AG09319 (cell line): ENCODE measurements around the gene TBC1D16.

Experiments used
- DNase-seq: peaks from one replicate; pipeline ENCODE4 v3.0.0-alpha.2; 2010; ENCODE audit warnings: low read depth; ENCODE audit errors: extremely low read depth
- CTCF ChIP-seq: IDR thresholded peaks from 2 replicates; pipeline ENCODE4 v1.5.1; 2011; ENCODE audit warnings: low read depth, mild to moderate bottlenecking, inconsistent platforms, low read length, moderate library complexity

TBC1D16 gene

GRCh38 chr17:80006339-80006720 is 29.3 kb downstream of the TBC1D16 start:
- TF ChIP-seq CTCF = no peak
- no peak for DNase-seq

- peak; percentile 94 for TF ChIP-seq CTCF
- no peak for DNase-seq
Observed at GRCh38 chr17:80005360-80006338, 30.0 kb downstream of the TBC1D16 start.

GRCh38 chr17:80003969-80004368 is 31.7 kb downstream of the TBC1D16 start:
- TF ChIP-seq CTCF = no peak
- DNase-seq = no peak

GRCh38 chr17:80002690-80003490 is 32.8 kb downstream of the TBC1D16 start:
- DNase-seq = no peak
- no peak for TF ChIP-seq CTCF

- no peak for TF ChIP-seq CTCF
- DNase-seq = no peak
Observed at GRCh38 chr17:80002070-80002641, 33.5 kb downstream of the TBC1D16 start.

- DNase-seq = no peak
- no peak for TF ChIP-seq CTCF
Observed at GRCh38 chr17:80000981-80001775, 34.5 kb downstream of the TBC1D16 start.
